ENCODE results near the gene SLC24A3. TPM values are rescaled to one million over a fixed set of nuclear protein-coding genes. Genes with fewer than 3 reads are reported as not detected.

The SLC24A3 gene
- total RNA-seq, 1 experiment from 2014 or later: not detected

DNA sequence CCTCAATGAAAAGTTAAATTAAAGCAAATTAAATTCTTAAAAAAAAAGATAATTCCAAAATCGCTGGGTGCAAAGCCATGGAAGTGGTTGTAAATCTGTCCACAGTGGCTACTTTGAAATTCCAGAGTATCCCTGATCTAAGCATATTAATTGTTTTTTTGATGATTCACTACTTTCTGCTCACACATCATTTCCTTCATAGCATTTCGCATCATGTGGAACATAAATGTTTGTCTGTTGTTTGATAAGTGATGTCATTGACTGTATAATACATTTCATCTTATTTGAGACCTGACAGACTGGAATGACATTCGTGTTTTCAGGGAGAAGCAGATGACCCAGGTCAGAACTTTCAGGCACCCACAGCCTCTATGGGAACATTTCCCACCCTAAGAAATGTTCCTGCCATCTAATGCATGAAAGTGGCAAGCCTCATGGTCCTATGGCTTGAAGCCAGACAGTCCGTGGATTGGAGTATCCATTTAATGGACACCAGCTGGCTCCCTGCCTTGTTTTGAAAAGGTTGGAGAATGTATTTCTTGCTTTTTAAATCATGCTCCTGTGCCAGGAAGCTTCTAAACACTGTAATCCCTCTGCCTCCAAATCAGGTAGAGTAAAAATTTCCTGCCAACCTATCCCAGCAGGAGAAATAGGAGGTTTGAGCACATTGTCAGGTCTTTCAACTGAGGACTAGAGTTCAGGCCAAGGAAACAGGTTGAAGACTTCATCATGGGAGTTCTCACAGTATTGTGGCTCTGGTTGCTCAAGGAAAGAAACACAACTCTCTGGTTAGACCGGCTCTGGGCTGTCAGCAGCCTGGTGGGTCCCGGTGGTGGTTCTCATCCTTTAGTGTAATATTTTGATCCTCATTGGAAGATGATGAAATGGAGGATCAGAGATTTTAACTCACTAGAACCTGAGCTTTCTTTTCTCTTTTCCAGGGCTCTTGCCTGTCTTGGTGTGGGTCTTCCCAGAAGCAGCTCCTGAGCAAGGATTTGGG, 157.9 kb downstream of the SLC24A3 start:
- Histone ChIP-seq H3K79me2 (ENCODE audit: low read depth) (no peaks in the 10 kb centered on the region), H3K27ac (no peak overlapping the region), H3K4me1 (replicated peaks; ENCODE audit: insufficient read depth) (no peaks in the 10 kb centered on the region), H3K27me3 (ENCODE audit: insufficient read depth, low read depth) (peaks cover 67% of the 10 kb centered on the region), H3K36me3 (ENCODE audit: low read depth) (no peaks in the 10 kb centered on the region), H3K9me3 (ENCODE audit: insufficient read depth, low read depth) (no peaks in the 10 kb centered on the region), H3K4me3 (no peak overlapping the region), H4K20me1 (ENCODE audit: insufficient read depth) (no peaks in the 10 kb centered on the region), H3F3A (ENCODE audit: insufficient read depth, low read depth) (no peaks in the 10 kb centered on the region), H2AFZ (no peak overlapping the region), H3K4me2 (no peak overlapping the region), H3K9me2 (ENCODE audit: insufficient read depth) (no peaks in the 10 kb centered on the region)
- no peak for DNase-seq
- intact Hi-C loops (cut with micrococcal nuclease; ENCODE audit: unreplicated experiment): no loop called here
- BruUV-seq (replicated peaks): no TSS peak
- TF ChIP-seq, protein P1, sequence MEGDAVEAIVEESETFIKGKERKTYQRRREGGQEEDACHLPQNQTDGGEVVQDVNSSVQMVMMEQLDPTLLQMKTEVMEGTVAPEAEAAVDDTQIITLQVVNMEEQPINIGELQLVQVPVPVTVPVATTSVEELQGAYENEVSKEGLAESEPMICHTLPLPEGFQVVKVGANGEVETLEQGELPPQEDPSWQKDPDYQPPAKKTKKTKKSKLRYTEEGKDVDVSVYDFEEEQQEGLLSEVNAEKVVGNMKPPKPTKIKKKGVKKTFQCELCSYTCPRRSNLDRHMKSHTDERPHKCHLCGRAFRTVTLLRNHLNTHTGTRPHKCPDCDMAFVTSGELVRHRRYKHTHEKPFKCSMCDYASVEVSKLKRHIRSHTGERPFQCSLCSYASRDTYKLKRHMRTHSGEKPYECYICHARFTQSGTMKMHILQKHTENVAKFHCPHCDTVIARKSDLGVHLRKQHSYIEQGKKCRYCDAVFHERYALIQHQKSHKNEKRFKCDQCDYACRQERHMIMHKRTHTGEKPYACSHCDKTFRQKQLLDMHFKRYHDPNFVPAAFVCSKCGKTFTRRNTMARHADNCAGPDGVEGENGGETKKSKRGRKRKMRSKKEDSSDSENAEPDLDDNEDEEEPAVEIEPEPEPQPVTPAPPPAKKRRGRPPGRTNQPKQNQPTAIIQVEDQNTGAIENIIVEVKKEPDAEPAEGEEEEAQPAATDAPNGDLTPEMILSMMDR (conservative IDR thresholded peaks at IDR 0.05): no peak
- no peak for TF ChIP-seq EZH2 (IDR thresholded peaks at IDR 0.05; ENCODE audit: low read depth)
- ChIA-PET CTCF (no interaction called here), POLR2A (ENCODE audit: unreplicated experiment) (no interaction called here)

DNA sequence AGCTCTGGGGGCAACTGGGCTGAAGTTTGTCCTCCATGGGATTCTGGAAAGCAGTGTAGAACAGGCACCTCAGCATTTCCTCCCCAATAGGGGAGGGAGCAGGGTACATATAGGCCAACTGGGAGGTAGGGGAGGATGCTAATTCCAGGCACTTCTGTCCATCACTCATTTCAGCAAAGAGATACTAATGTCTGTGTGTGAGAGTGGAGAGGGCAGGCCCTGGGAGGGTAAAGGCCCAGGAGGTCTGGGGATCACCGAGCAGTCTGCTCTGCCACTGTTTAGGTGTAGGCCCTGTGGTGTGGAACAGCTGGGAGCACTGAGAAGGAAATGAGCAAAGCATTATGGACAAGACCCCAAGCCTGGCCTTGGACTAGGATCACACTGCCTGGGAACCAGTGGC, 158.7 kb downstream of the SLC24A3 start:
- Histone ChIP-seq H3K9me2 (ENCODE audit: insufficient read depth) (no peaks in the 10 kb centered on the region), H2AFZ (no peak overlapping the region), H3K36me3 (ENCODE audit: low read depth) (no peaks in the 10 kb centered on the region), H3K27me3 (ENCODE audit: insufficient read depth, low read depth) (peaks cover 72% of the 10 kb centered on the region), H3F3A (ENCODE audit: insufficient read depth, low read depth) (no peaks in the 10 kb centered on the region), H3K4me2 (no peak overlapping the region), H3K4me1 (replicated peaks; ENCODE audit: insufficient read depth) (no peaks in the 10 kb centered on the region), H3K4me3 (no peak overlapping the region), H3K27ac (no peak overlapping the region), H3K9me3 (ENCODE audit: insufficient read depth, low read depth) (no peaks in the 10 kb centered on the region), H4K20me1 (ENCODE audit: insufficient read depth) (no peaks in the 10 kb centered on the region), H3K79me2 (ENCODE audit: low read depth) (no peaks in the 10 kb centered on the region)
- BruUV-seq (replicated peaks): no TSS peak
- POLR2A ChIA-PET (ENCODE audit: unreplicated experiment): no interaction called here
- CTCF ChIA-PET: no interaction called here
- DNase-seq: no peak
- TF ChIP-seq, protein P1 (conservative IDR thresholded peaks at IDR 0.05): no peak
- TF ChIP-seq EZH2 (IDR thresholded peaks at IDR 0.05; ENCODE audit: low read depth): no peak
- intact Hi-C loops (cut with micrococcal nuclease; ENCODE audit: unreplicated experiment): no loop called here

DNA sequence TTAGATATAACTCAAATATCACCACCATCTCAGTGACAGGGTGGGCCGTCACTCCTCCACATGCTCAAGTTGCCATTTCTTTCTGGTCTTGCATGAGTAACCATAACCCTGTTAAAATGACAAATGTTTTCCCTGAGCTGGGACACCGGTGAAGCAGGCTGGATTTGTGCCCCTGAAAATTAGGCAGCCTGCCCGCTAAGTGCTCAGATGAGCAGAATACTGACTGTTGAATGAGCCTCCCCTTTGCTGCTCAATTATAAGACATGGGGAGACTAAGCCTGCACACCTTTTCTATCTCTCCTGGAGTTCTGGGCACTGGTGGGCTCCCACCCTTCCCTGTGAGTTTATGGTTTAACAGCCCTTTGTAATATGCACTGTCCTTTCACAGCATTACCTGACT, 161.8 kb downstream of the SLC24A3 start:
- Histone ChIP-seq H2AFZ (no peak overlapping the region), H4K20me1 (ENCODE audit: insufficient read depth) (no peaks in the 10 kb centered on the region), H3K9me2 (ENCODE audit: insufficient read depth) (no peaks in the 10 kb centered on the region), H3K4me1 (replicated peaks; ENCODE audit: insufficient read depth) (no peaks in the 10 kb centered on the region), H3F3A (ENCODE audit: insufficient read depth, low read depth) (no peaks in the 10 kb centered on the region), H3K36me3 (ENCODE audit: low read depth) (no peaks in the 10 kb centered on the region), H3K27ac (no peak overlapping the region), H3K79me2 (ENCODE audit: low read depth) (no peaks in the 10 kb centered on the region), H3K27me3 (ENCODE audit: insufficient read depth, low read depth) (peaks cover 77% of the 10 kb centered on the region), H3K4me2 (no peak overlapping the region), H3K4me3 (no peak overlapping the region), H3K9me3 (ENCODE audit: insufficient read depth, low read depth) (no peaks in the 10 kb centered on the region)
- ChIA-PET POLR2A (ENCODE audit: unreplicated experiment) (no interaction called here), CTCF (no interaction called here)
- intact Hi-C loops (cut with micrococcal nuclease; ENCODE audit: unreplicated experiment): no loop called here
- BruUV-seq (replicated peaks): no TSS peak
- TF ChIP-seq EZH2 (IDR thresholded peaks at IDR 0.05; ENCODE audit: low read depth): no peak
- TF ChIP-seq, protein P1 (conservative IDR thresholded peaks at IDR 0.05): no peak
- DNase-seq: no peak

All from PC-9 (cell line).